GM10847 (cell line): Measurements from ENCODE around the gene PPM1A.
A peak's percentile ranks its signal among the peaks of the same experiment; 100 is the strongest.

Experiments
- POLR2A ChIP-seq: IDR thresholded peaks from 2 replicates; pipeline ENCODE4 v1.6.1; 2011; ENCODE audit not compliant: insufficient read length; ENCODE audit errors: extremely low read depth

The PPM1A gene

GRCh38 chr14:60248697-60249318 lies at the start of gene PPM1A:
Gene PPM1A (plus strand): TSS chr14:60249221. CDS start chr14:60282704, 33,483 bp downstream.
- peak; percentile 94 for TF ChIP-seq POLR2A

- no peak for TF ChIP-seq POLR2A
Measured at GRCh38 chr14:60199321-60199720, 49.7 kb upstream of the PPM1A start.

GRCh38 chr14:60204104-60204842 lies 44.7 kb upstream of the PPM1A start:
- TF ChIP-seq POLR2A: no peak

DNA sequence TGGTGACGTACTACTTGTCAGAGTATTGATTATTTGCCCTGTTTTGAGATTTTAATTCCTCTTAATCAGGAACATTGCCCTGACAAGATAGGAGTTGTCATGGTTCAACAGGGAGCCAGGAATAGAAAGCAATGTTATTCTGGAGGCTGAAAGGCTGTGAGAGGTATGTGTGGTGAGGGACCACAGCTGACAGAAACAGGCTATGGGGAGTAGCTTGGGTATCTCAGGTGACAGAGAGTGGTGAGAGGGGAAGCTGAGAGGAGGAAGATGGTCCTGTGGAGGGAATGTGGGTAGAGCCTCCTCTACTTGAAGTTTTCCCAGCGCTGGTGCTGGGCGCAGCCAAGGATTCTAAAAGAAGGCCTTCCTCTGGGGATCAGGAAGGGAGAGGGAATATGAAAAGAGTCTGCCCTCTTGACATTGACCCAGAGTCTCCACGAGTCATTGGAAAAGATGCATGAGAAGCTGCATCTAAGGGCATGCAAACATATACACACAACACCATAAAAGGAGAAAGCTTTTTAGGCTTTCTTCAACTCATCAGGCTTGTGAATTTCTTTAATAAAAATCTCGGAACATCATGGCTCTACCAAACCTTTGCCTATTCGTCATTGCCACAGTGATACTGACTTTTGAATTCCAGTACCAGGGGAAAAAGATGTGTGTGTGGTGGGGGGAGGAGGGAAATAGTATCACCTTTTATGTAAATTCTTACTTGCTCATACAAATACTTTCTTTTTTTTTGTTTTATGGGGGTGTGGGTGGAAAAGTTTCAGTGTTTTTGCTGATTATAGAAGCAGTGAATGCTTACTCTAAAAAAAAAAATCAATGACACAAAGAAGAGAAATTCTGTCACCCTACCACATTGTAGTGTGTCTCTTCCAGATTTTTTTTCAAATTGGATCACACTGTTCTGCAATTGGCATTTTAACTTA lies 43.9 kb upstream of the PPM1A start:
- TF ChIP-seq POLR2A: no peak

GRCh38 chr14:60206249-60206670 lies 42.8 kb upstream of the PPM1A start:
- no peak for TF ChIP-seq POLR2A

DNA sequence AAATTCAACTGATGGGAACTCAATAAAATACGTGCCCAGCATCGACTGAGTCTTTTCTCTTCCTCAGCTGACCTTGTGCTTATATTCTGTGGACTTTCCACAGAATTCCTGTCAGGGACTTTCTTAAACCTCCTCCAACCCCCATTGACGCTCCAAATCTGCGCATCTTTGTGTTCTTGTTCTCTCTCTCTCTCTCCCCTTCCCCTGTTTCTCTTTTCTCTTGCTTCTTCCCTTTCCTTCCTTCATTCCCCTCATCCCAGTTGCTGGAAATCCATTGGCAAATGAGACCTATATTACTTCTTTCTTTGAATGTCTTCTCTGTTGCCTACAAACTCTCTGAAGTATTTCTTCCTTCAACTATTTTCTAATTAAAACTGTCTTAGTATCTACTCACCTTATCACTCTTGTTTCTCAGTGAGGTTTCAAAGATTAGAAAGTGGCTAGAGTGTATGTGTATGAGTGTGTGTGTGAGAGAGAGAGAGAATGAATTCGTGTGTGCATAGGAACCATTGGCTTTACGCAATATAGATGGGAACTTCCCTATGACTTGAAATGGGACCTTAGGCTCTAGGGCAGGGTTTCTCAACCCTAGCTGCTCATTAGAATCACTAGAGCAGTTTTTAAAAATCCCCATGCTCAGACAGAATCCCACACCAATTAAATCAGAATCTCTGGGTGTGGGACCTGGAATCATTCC lies 42.0 kb upstream of the PPM1A start:
- no peak for TF ChIP-seq POLR2A

- no peak for TF ChIP-seq POLR2A
Measured at GRCh38 chr14:60210703-60211102, 38.3 kb upstream of the PPM1A start.

DNA sequence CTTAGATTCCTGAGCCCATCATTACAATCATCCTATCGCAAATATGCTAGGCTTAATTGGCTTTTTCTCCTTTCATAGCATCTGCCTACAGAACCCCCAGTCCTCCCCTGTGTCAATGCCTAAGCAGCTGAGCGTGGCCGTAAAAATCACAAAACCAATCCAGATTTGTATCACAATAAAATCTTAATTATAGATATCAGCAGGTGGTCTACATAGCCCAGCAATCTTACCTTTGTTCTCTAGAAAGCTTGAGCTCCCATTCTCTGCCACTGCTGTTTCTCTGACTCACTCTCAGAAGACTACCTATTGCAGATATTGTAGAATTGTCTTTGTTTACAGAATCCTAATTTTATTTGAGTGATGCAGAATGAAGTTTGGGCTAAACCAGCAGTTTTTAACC lies 37.9 kb upstream of the PPM1A start:
- TF ChIP-seq POLR2A: no peak

- no peak for TF ChIP-seq POLR2A
Measured at GRCh38 chr14:60212503-60213371, 36.3 kb upstream of the PPM1A start.

GRCh38 chr14:60214003-60214402 lies 35.0 kb upstream of the PPM1A start:
- no peak for TF ChIP-seq POLR2A

DNA sequence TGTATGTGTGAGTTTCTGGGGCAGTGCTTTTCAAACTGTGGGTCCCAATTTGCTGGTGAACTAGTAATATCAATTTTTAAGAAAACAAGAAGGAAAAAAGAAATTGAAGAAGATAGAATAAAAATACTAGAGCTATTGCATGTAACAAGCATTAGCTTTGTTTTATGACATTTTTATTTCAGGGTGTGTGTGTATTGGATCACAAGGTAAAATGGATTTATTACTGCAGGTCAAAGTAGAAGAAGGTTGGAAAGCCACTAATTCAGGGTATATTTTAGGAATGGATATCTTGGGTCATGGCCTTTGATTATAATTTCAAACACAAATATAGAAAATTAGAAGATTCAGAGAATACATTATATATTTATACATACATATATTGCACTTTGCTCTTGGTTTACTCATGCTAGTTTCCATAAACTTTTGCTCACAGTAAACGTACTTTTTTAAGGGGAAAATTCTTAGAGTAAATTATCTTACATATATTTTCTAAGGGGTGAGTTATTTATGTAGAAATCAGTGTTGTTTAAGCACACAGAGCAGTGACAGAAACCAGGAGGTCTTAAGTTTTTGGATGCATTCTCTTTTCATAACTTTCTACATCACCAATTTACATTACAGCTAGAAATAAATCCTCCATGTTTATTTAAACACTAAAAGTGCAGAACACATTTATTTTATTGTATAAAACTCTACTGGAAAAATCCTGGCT lies 34.5 kb upstream of the PPM1A start:
- no peak for TF ChIP-seq POLR2A

GRCh38 chr14:60215127-60215444 lies 33.9 kb upstream of the PPM1A start:
- no peak for TF ChIP-seq POLR2A

DNA sequence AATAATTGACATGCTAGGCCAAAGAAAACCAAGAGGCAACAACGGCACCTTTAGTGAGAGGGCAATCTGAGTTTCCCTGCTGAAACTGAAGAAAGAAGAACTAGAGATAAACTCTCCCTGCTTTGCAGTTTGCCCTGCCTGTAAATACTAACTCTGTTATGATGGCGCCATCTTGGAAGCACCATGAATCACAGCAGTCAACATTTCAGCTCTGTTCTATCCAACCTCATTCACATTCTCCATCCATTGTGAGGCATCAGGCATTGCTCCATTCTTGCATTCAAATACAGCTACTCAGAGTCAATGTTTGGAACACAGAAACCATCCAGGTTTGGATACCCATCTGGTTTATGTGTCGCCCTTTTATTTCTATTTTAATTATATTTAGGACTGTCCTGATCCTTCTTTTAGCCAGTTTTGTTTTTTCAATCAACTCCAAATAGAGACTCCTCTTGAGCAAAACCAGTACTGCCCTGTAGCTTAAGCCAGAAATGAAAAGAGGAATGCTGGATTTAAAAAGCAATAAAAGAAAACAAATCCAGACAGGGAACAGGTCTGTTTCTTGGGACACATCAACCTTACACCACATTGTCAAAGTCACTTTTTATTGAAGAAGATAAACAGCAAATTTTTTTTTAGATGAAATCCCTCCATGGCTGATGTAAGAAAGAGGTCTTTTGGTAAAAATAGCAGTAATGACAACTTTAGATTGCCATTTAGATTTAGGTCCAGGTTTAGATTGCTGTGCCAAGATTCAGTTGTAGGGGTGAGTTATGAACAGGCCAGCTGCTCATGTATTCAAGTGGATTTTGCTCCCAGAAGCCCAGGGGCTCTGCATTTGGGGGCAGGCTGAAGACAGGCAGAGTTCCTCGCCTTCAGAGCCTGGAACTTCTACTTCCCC lies 33.3 kb upstream of the PPM1A start:
- no peak for TF ChIP-seq POLR2A
